Transverse colon (tissue), 4 donors: ENCODE data around the gene DUSP9.

Source experiments
- EP300 ChIP-seq: sonication (generic); formaldehyde crosslinking; IDR thresholded peaks from one replicate; pipeline ENCODE4 v1.6.1; 2017; ENCODE audit warnings: antibody characterized with exemption, low read depth
- POLR2A ChIP-seq: fragments of 450-650 bp; IDR thresholded peaks from one replicate; pipeline ENCODE4 v1.6.1; 2016; ENCODE audit warnings: antibody characterized with exemption, mild to moderate bottlenecking, moderate library complexity
- POLR2AphosphoS5 ChIP-seq, 3 donors: sonication (generic); formaldehyde crosslinking; IDR thresholded peaks; one replicate each; pipeline ENCODE4 v1.6.1; 2016; ENCODE audit warnings: antibody characterized with exemption in 3 of 3
- TF ChIP-seq, protein P1 (sequence below), 5 experiments: fragments of 200-600 bp in 3 of 5; fragments of 450-650 bp in 2 of 5; sonication (generic) in 3 of 5; IDR thresholded peaks; 1 replicate in 2 of 5; 2 replicates in 3 of 5; pipeline ENCODE4 v1.5.1; 2016 to 2017; ENCODE audit warnings: antibody characterized with exemption in 5 of 5, inconsistent platforms in 3 of 5, mild to moderate bottlenecking in 2 of 5, moderate library complexity in 1 of 5

DNA sequence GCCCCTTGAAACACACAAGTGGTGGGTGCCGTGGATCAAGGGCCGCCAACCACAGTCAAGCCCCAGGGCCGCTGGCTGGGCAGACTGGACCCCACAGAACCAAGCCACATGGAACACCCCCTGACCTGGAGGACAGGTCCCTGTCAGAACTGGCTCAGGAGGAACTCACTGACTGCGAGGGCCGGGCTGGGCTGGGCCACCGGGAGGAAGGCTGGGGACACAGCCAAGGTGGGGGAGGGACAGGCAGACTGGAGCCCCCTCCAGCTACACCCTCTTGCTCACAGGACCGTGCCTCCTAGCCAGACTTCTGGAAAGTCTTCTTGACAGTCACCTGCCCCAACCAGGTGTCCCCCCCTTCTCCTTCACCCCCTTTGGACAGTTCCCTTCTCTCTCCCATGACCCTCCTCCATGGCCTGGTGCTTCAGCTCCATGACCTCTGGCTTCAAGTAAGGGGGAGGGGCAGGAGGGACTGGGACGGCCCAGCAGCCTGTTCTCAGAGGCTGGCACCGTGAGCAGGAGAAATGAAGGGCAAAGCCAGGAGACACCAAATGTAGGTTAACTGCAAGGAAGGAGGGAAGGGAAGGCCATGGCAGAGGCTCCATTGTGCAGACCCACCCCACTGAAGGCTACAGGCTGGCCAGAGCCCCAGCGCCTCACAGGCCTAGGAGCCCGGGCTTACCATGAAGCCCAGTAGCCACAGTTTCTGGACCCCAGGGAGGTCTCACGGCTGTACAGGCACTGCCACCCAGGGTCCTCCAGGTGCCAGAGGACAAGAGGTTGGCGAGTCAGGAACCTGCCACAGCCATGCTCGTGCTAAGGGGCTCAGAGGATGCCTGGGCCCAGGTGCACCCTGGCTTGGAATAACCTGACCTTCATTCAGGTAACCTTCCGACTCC is 22.6 kb upstream of the DUSP9 start:
- TF ChIP-seq, protein P1, sequence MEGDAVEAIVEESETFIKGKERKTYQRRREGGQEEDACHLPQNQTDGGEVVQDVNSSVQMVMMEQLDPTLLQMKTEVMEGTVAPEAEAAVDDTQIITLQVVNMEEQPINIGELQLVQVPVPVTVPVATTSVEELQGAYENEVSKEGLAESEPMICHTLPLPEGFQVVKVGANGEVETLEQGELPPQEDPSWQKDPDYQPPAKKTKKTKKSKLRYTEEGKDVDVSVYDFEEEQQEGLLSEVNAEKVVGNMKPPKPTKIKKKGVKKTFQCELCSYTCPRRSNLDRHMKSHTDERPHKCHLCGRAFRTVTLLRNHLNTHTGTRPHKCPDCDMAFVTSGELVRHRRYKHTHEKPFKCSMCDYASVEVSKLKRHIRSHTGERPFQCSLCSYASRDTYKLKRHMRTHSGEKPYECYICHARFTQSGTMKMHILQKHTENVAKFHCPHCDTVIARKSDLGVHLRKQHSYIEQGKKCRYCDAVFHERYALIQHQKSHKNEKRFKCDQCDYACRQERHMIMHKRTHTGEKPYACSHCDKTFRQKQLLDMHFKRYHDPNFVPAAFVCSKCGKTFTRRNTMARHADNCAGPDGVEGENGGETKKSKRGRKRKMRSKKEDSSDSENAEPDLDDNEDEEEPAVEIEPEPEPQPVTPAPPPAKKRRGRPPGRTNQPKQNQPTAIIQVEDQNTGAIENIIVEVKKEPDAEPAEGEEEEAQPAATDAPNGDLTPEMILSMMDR (IDR thresholded peaks at IDR 0.05): no peak
- no peak for TF ChIP-seq EP300
- TF ChIP-seq POLR2A: no peak
- no peak for TF ChIP-seq POLR2AphosphoS5 (IDR thresholded peaks at IDR 0.05)
